Osteoblast (primary cell): ENCODE results near the gene SLC15A1. TPM values are rescaled to one million over a fixed set of nuclear protein-coding genes. Genes with fewer than 3 reads are reported as not detected.
A peak's percentile ranks its signal among the peaks of the same experiment; 100 is the strongest.

Experiments used
- DNase-seq: peaks from one replicate; pipeline ENCODE4 v3.0.0; 2011; ENCODE audit warnings: low spot score, mixed read lengths; ENCODE audit not compliant: insufficient read length; ENCODE audit errors: missing footprints
- H2AFZ ChIP-seq: 2 replicates; pipeline ENCODE4 v1.6.0; 2011; ENCODE audit warnings: mild to moderate bottlenecking, low read length
- H3K27ac ChIP-seq: 2 replicates; pipeline ENCODE4 v1.5.1; 2011; ENCODE audit warnings: mild to moderate bottlenecking, low read depth, low read length, moderate library complexity
- H3K27me3 ChIP-seq: 2 replicates; pipeline ENCODE4 v1.6.0; 2012; ENCODE audit warnings: mild to moderate bottlenecking, control low read depth, inconsistent platforms, low read length, moderate library complexity; ENCODE audit not compliant: insufficient read depth
- H3K36me3 ChIP-seq: 2 replicates; pipeline ENCODE4 v1.5.1; 2011; ENCODE audit warnings: mild to moderate bottlenecking, low read length, control low read depth, moderate library complexity; ENCODE audit not compliant: insufficient read depth
- H3K4me1 ChIP-seq: 2 replicates; pipeline ENCODE4 v1.5.1; 2011; ENCODE audit warnings: mild to moderate bottlenecking, low read length, control low read depth, moderate library complexity; ENCODE audit not compliant: insufficient read depth
- H3K4me2 ChIP-seq: 2 replicates; pipeline ENCODE4 v1.6.0; 2011; ENCODE audit warnings: mild to moderate bottlenecking, low read length; ENCODE audit not compliant: insufficient read depth
- H3K4me3 ChIP-seq: fragments of 200-600 bp; sonication (generic); 3 replicates; pipeline ENCODE4 v1.5.1; 2012; ENCODE audit warnings: mild to moderate bottlenecking, low read length, inconsistent platforms; ENCODE audit not compliant: insufficient read depth
- H3K79me2 ChIP-seq: 2 replicates; pipeline ENCODE4 v1.6.0; 2012; ENCODE audit warnings: mild to moderate bottlenecking, low read length, control low read depth, inconsistent platforms; ENCODE audit not compliant: insufficient read depth
- H3K9me3 ChIP-seq: 2 replicates; pipeline ENCODE4 v1.5.1; 2011; ENCODE audit warnings: low read depth, low read length, control low read depth
- H4K20me1 ChIP-seq: 2 replicates; pipeline ENCODE4 v1.6.0; 2012; ENCODE audit warnings: mild to moderate bottlenecking, low read length, control low read depth; ENCODE audit not compliant: insufficient read depth
- CTCF ChIP-seq: IDR thresholded peaks from 2 replicates; pipeline ENCODE4 v1.5.1; 2011; ENCODE audit warnings: mild to moderate bottlenecking, low read depth, low read length, moderate library complexity; ENCODE audit errors: extremely low read depth
- total RNA-seq: library from RNA; depleted of rRNA; stranded (reverse); fragments of >200 nt; gene quantifications from 2 replicates; pipeline ENCODE4 v1.2.3, GENCODE V29; 2012

The SLC15A1 gene
- total RNA-seq, 1 donor: not detected

- Histone ChIP-seq H3K79me2 (no peaks in the 10 kb centered on the region), H3K4me2 (no peak overlapping the region), H4K20me1 (no peaks in the 10 kb centered on the region), H3K27ac (no peak overlapping the region), H2AFZ (no peak overlapping the region), H3K9me3 (no peaks in the 10 kb centered on the region), H3K36me3 (no peaks in the 10 kb centered on the region), H3K27me3 (peaks cover 38% of the 10 kb centered on the region), H3K4me1 (no peaks in the 10 kb centered on the region), H3K4me3 (no peak overlapping the region)
- no peak for TF ChIP-seq CTCF
- DNase-seq: no peak
Measured at GRCh38 chr13:98771838-98772611, 19.6 kb upstream of the SLC15A1 start.

- Histone ChIP-seq H3K4me3 (no peak overlapping the region), H3K9me3 (no peaks in the 10 kb centered on the region), H3K4me1 (peaks cover 4% of the 10 kb centered on the region), H3K27me3 (peaks cover 44% of the 10 kb centered on the region), H3K36me3 (no peaks in the 10 kb centered on the region), H3K4me2 (no peak overlapping the region), H4K20me1 (no peaks in the 10 kb centered on the region), H3K27ac (no peak overlapping the region), H3K79me2 (no peaks in the 10 kb centered on the region), H2AFZ (no peak overlapping the region)
- DNase-seq: no peak
- TF ChIP-seq CTCF: no peak
Measured at GRCh38 chr13:98769736-98770135, 17.3 kb upstream of the SLC15A1 start.

GRCh38 chr13:98768522-98768921, 16.1 kb upstream of the SLC15A1 start:
- Histone ChIP-seq H3K4me3 (no peak overlapping the region), H3K9me3 (no peaks in the 10 kb centered on the region), H3K4me1 (peaks cover 4% of the 10 kb centered on the region), H3K36me3 (no peaks in the 10 kb centered on the region), H2AFZ (no peak overlapping the region), H3K27me3 (peaks cover 44% of the 10 kb centered on the region), H3K27ac (no peak overlapping the region), H4K20me1 (no peaks in the 10 kb centered on the region), H3K79me2 (no peaks in the 10 kb centered on the region), H3K4me2 (no peak overlapping the region)
- DNase-seq: no peak
- TF ChIP-seq CTCF: no peak

GRCh38 chr13:98766697-98767096, 14.2 kb upstream of the SLC15A1 start:
- no peaks in the 10 kb centered on the region for H3K9me3 ChIP-seq
- DNase-seq: peak; percentile 62
- peak overlapping the region; percentile 52 for H3K4me3 ChIP-seq
- H3K36me3 ChIP-seq: no peaks in the 10 kb centered on the region
- H3K4me2 ChIP-seq: peak overlapping the region; percentile 35
- H3K27me3 ChIP-seq: peaks cover 44% of the 10 kb centered on the region
- no peaks in the 10 kb centered on the region for H4K20me1 ChIP-seq
- TF ChIP-seq CTCF: no peak
- H3K4me1 ChIP-seq: peaks cover 4% of the 10 kb centered on the region
- no peak overlapping the region for H3K27ac ChIP-seq
- peak overlapping the region; percentile 65 for H2AFZ ChIP-seq
- H3K79me2 ChIP-seq: no peaks in the 10 kb centered on the region
